MM.1S (cell line): ENCODE measurements around the gene PNMA3.

Experiments used
- DNase-seq: peaks from one replicate; pipeline ENCODE4 v3.0.0-alpha.2; 2015
- H2AFZ ChIP-seq: fragments of 300-600 bp; sonication (generic); 2 replicates; pipeline ENCODE4 v1.6.0; 2016; ENCODE audit warnings: antibody characterized with exemption, low read length
- H3F3A ChIP-seq: fragments of 300-600 bp; sonication (generic); 2 replicates; pipeline ENCODE4 v1.6.1; 2016; ENCODE audit warnings: mild to moderate bottlenecking, antibody characterized with exemption, low read length, moderate library complexity, mixed read lengths; ENCODE audit not compliant: insufficient read depth
- H3K27ac ChIP-seq: fragments of 300-600 bp; sonication (generic); 2 replicates; pipeline ENCODE4 v1.5.1; 2016; ENCODE audit warnings: mild to moderate bottlenecking, low read length
- H3K27me3 ChIP-seq: fragments of 300-600 bp; sonication (generic); replicated peaks from 2 replicates; pipeline ENCODE4 v1.6.0; 2016; ENCODE audit warnings: low read length; ENCODE audit not compliant: insufficient read depth
- H3K36me3 ChIP-seq: fragments of 300-600 bp; sonication (generic); replicated peaks from 2 replicates; pipeline ENCODE4 v1.6.1; 2016; ENCODE audit warnings: mild to moderate bottlenecking, low read length, mixed read lengths; ENCODE audit not compliant: insufficient read depth
- H3K4me1 ChIP-seq: fragments of 300-600 bp; sonication (generic); 2 replicates; pipeline ENCODE4 v1.6.1; 2016; ENCODE audit warnings: low read length, mixed read lengths
- H3K4me2 ChIP-seq: fragments of 300-600 bp; sonication (generic); 2 replicates; pipeline ENCODE4 v1.6.0; 2016; ENCODE audit warnings: low read depth, low read length
- H3K4me3 ChIP-seq: fragments of 300-600 bp; sonication (generic); 2 replicates; pipeline ENCODE4 v1.5.1; 2016; ENCODE audit warnings: low read length, mixed read lengths
- H3K79me2 ChIP-seq: fragments of 300-600 bp; sonication (generic); 2 replicates; pipeline ENCODE4 v1.6.1; 2016; ENCODE audit warnings: mixed run types, low read length, mixed read lengths
- H3K9ac ChIP-seq: fragments of 300-600 bp; sonication (generic); 2 replicates; pipeline ENCODE4 v1.6.1; 2016; ENCODE audit warnings: low read length, mixed read lengths
- H3K9me2 ChIP-seq: fragments of 300-600 bp; sonication (generic); replicated peaks from 2 replicates; pipeline ENCODE4 v1.6.1; 2016; ENCODE audit warnings: mild to moderate bottlenecking, low read length, mixed read lengths; ENCODE audit not compliant: insufficient read depth
- H3K9me3 ChIP-seq: fragments of 300-600 bp; sonication (generic); replicated peaks from 2 replicates; pipeline ENCODE4 v1.6.1; 2016; ENCODE audit warnings: mild to moderate bottlenecking, low read length, mixed read lengths; ENCODE audit not compliant: insufficient read depth
- H4K20me1 ChIP-seq: fragments of 300-600 bp; sonication (generic); 2 replicates; pipeline ENCODE4 v1.6.1; 2016; ENCODE audit warnings: mild to moderate bottlenecking, low read length, moderate library complexity, mixed read lengths; ENCODE audit not compliant: insufficient read depth
- CTCF ChIP-seq: fragments of 300-600 bp; sonication (generic); IDR thresholded peaks from 2 replicates; pipeline ENCODE4 v1.5.1; 2016; ENCODE audit warnings: antibody characterized with exemption, low read length, mixed read lengths
- EZH2 ChIP-seq: fragments of 300-600 bp; sonication (generic); optimal IDR thresholded peaks from 2 replicates; pipeline ENCODE3; 2017; ENCODE audit warnings: low read depth, mild to moderate bottlenecking, antibody characterized with exemption, low read length, mixed read lengths
- EZH2phosphoT487 ChIP-seq: fragments of 300-600 bp; sonication (generic); IDR thresholded peaks from 2 replicates; pipeline ENCODE4 v1.6.1; 2018; ENCODE audit warnings: antibody characterized with exemption, low read length

PNMA3 gene

GRCh38 chrX:153029162-153029561, 27.1 kb upstream of the PNMA3 start:
- no peaks in the 10 kb centered on the region for H3K4me1 ChIP-seq
- TF ChIP-seq EZH2phosphoT487 (no peak), CTCF (no peak), EZH2 (no peak)
- no peak for DNase-seq

GRCh38 chrX:153029875-153030274, 26.4 kb upstream of the PNMA3 start:
- TF ChIP-seq EZH2phosphoT487 (no peak), CTCF (no peak)
- Histone ChIP-seq H3K4me1 (no peaks in the 10 kb centered on the region), H3K27me3 (no peaks in the 10 kb centered on the region)

More at GRCh38 chrX:153029162-153029561, 27.1 kb upstream of the PNMA3 start:
- no peak overlapping the region for H3K4me2 ChIP-seq
- no peaks in the 10 kb centered on the region for H3K27me3 ChIP-seq
- H3K9me2 ChIP-seq: no peaks in the 10 kb centered on the region
- no peaks in the 10 kb centered on the region for H3F3A ChIP-seq
- H3K79me2 ChIP-seq: no peaks in the 10 kb centered on the region
- no peaks in the 10 kb centered on the region for H4K20me1 ChIP-seq
- no peak overlapping the region for H2AFZ ChIP-seq
- H3K27ac ChIP-seq: no peak overlapping the region
- no peaks in the 10 kb centered on the region for H3K9me3 ChIP-seq
- no peak overlapping the region for H3K9ac ChIP-seq
- H3K4me3 ChIP-seq: no peak overlapping the region
- H3K36me3 ChIP-seq: no peaks in the 10 kb centered on the region

GRCh38 chrX:153030801-153031200, 25.5 kb upstream of the PNMA3 start:
- Histone ChIP-seq H3K9me3 (no peaks in the 10 kb centered on the region), H3K36me3 (no peaks in the 10 kb centered on the region), H4K20me1 (no peaks in the 10 kb centered on the region), H3K27ac (no peak overlapping the region), H3K27me3 (no peaks in the 10 kb centered on the region), H3K4me3 (no peak overlapping the region), H3K79me2 (no peaks in the 10 kb centered on the region), H2AFZ (no peak overlapping the region), H3K4me1 (no peaks in the 10 kb centered on the region), H3K9ac (no peak overlapping the region), H3F3A (no peaks in the 10 kb centered on the region), H3K4me2 (no peak overlapping the region), H3K9me2 (no peaks in the 10 kb centered on the region)
- no peak for DNase-seq
- TF ChIP-seq CTCF: no peak
- TF ChIP-seq EZH2: no peak
- TF ChIP-seq EZH2phosphoT487: no peak

More at GRCh38 chrX:153029875-153030274, 26.4 kb upstream of the PNMA3 start:
- DNase-seq: no peak
- H3K4me2 ChIP-seq: no peak overlapping the region
- H3K27ac ChIP-seq: no peak overlapping the region
- no peak overlapping the region for H3K9ac ChIP-seq
- H2AFZ ChIP-seq: no peak overlapping the region
- H3K36me3 ChIP-seq: no peaks in the 10 kb centered on the region
- H3K79me2 ChIP-seq: no peaks in the 10 kb centered on the region
- no peaks in the 10 kb centered on the region for H3F3A ChIP-seq
- no peaks in the 10 kb centered on the region for H3K9me3 ChIP-seq
- no peak overlapping the region for H3K4me3 ChIP-seq
- H3K9me2 ChIP-seq: no peaks in the 10 kb centered on the region
- H4K20me1 ChIP-seq: no peaks in the 10 kb centered on the region
